GM21447 (cell line): ENCODE results near the gene FCF1.

ENCODE experiments used
- ATAC-seq: cut with Tn5 transposase; IDR thresholded peaks from one replicate; pipeline ENCODE4 v1.9.1; 2021; ENCODE audit not compliant: unreplicated experiment

Gene FCF1, protein sequence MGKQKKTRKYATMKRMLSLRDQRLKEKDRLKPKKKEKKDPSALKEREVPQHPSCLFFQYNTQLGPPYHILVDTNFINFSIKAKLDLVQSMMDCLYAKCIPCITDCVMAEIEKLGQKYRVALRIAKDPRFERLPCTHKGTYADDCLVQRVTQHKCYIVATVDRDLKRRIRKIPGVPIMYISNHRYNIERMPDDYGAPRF

DNA sequence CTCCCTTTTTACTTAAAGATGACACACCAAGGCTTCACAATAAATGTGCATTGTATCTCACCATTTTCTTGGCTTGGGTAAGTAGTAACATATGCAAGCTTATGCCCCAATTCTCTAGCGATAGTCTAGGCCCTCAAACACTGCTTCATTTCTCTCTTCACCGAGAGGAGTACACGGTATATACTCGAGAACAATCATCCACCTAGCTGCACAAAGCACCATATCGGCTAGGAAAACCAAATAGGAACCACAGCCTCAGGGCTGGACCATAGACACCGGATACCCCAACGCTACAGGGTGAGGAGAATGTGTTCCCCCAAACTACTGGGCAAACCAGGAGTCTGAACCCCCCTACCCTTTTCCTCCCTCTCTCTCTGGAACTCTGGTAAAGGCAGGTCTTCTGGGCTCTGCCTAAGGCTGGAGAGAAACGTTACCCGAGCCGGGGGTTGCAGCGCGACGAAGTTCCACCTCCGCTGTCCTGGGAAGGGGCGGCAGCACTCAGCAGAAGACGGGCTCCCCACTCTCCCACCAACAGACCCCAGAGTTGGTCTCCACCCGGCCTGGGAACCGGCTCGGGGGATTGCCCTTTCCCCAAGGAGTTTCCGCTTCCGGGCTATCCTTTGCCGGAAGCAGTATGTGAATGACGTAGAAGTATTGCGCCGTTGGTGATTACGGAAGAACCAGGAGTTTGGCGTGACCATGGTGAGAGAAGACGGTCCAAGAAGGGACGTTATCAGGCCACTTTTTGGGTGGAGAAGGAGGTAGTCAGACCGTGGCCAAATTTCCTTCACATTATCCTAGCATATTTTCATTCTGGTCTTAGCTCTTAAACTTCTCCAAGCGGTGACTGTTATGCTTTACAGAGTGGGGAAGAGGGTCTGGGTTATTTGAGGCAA lies at the start of gene FCF1, which contains the start of gene AREL1:
FCF1 (plus strand) TSS at position 646 of the 896 bp plus-strand sequence; CDS start at position 700, 54 bp downstream.
AREL1 (minus strand) TSS at position 582 of the 896 bp plus-strand sequence. CDS start 27,465 bp downstream, outside the sequence.
- ATAC-seq = peak; percentile 95

DNA sequence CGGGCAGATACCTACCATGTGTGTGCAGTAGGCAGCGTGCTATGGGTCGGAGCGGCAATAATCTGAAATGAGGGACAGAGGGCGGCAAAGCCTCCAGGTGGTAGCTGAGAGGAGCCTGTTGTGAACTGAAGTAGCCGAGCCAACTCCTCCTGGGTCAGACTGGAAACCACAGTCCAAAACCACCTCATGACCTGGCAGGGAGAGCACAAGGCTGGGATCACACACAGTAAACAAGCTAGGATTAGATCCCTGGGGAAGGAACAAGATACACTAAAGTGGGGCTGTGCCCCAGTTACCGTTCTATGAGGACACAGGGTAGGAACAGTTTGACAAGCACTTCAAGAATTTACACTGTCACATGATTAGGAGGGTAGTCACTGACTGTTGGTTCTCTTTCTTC lies 49.1 kb upstream of the FCF1 start:
- ATAC-seq = no peak

DNA sequence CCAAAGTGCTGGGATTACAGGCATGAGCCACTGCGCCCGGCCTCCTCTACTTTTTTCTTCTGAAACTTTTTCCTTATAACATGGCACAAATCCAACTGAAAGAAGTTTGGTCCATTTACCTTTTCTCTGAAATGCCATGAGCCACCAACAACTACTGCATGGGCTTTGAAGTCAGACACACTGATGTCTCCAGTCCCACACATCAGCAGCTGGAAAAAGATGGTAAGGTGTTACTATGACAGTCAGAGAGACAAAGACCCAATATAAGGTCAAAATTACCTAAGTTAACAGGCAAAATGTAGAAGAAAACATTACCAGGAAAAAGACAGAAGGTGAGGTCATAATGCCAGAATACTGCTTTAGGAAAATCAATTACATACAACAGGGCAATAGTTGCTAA lies 48.2 kb upstream of the FCF1 start:
- ATAC-seq = no peak

DNA sequence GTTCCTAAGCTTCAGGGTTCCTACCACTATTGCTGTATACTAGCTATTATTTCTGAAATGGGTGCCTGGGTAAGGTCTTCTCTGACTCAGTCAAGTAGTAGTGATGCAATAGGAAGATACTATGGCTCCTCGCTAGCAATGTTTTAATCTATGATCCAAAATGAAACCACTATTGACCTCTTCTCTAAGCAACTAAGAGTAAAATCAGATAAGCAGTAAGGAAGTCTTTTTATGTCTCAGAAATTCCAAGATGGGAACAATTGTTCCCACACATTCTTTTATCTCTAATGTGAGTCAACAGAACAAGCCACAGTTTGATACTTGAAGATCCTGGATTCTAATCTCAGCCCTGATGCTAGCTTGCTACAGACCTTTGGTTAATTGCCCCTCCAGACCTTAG lies 45.2 kb upstream of the FCF1 start:
- ATAC-seq = no peak

DNA sequence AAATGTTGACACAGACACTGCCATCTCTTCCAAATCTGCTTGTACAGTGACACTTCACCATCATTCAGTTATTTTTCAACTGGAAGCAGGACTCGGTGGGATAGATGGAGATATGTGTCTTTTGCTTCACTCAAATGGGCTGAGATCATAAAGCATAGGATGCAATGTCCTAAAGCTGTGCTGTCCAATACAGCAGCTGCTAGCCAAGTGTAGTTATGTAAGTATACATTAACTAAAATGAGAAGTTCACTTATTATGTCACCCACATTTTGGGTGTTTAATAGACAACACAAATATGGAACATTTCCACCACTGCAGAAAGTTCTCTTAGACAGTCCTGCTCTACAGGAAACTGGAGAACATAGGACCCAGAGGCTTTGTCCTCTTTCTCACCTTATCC lies 43.7 kb upstream of the FCF1 start:
- no peak for ATAC-seq

DNA sequence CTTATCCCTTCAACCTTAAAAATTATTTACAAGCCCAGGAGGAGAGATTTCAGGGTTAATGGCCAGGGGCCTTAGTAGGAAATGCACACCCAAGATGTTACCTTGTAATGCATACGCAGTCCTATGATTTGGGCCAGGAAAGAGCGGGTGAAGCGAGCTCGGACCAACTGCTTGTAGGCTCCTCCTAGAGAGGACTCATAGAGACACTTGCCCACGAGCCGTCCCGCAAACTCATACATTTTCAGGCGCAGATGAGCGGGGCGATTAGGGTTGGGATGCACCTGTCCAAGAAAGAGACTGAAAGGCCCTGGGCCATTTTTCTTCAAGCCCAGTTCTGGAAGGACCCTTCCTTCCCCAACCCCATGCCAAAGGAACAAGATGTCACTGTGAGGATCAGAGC lies 43.1 kb upstream of the FCF1 start:
- ATAC-seq = no peak

DNA sequence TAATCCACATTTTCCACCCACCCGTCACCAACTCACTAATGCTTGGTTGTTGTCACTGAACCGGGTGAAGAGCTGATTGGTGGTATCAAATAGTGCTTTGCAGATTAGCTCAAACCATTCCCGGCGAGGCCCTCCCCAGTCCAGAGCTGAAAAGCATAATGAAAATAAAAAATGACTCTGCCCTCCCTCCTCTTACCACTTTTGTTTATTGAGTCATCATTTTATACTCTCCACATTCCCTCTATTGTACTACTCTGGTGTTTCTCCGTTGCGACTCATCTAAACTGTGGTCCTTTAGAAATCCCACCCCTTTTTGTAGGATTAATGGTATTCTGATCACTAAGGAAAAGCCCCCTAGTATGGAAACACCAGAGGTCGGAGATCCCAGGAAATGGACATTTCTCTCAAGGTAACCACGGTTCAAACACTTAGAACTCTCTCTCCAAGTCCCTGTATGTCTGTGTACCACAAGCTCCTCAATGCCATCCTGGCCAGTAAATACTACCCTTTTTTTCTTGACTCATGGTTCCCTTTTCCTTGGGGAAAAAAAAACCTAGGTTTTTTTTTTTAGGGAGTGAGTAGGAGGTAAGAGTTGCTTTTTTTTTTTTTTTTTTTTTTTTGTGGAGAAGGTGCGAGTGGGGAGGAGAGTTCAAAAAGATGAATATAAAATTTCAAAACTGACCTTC lies 42.1 kb upstream of the FCF1 start:
- ATAC-seq = no peak

DNA sequence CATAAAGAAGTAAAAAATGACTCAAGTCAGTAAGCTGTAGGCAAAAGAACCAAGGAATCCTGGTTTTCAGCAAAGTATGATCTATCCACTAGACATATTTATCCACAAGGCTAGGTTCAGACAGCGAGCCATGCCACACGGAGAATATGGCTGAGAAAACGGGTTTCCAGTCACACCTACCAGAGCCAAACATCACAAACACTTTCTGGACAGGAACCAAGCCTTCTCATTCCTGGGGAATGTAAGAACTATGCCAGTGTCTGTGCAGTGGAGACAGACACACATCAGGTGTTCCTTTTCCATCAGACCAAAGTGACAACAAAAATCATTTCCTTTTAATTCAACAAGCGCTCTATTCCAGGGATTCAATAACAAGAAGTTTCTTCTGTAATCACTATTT lies 41.2 kb upstream of the FCF1 start:
- ATAC-seq = no peak

DNA sequence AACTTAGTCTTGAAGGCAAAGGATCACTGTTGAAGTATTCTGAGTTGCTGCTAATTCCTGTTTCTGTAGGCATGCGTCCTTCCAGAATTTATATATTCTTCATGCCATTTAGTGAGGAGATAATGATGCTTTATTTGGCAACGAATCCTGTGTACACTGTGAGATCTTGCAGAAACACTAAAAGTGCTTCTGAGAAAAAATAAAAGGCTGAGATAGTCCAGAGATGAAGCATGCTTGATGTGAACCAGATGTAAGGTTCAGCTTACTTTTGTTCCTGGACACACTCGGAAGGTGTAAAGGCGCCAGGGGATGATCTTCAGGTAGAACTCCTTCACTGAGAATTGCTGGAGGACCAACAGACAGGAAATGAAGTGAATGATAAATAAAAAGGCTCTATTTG lies 39.2 kb upstream of the FCF1 start:
- no peak for ATAC-seq

DNA sequence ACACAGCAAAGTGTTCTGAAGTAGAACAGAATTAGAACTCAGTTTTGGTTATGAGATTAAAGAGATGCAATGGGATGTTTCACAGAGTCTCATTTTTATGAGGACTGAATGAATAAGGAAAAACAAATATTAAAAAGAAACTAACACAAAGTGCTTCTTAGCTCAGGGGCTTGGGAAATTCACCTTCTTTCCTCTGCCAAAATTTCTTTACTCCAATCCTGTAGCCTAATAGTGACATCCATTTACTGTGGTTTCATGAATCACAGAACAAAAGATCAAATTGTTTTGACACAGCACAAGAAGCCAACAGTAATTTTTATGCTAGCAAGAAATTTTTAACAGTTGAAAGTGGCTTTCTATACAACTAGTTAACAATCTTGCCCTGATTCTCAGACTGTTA lies 37.7 kb upstream of the FCF1 start:
- no peak for ATAC-seq

DNA sequence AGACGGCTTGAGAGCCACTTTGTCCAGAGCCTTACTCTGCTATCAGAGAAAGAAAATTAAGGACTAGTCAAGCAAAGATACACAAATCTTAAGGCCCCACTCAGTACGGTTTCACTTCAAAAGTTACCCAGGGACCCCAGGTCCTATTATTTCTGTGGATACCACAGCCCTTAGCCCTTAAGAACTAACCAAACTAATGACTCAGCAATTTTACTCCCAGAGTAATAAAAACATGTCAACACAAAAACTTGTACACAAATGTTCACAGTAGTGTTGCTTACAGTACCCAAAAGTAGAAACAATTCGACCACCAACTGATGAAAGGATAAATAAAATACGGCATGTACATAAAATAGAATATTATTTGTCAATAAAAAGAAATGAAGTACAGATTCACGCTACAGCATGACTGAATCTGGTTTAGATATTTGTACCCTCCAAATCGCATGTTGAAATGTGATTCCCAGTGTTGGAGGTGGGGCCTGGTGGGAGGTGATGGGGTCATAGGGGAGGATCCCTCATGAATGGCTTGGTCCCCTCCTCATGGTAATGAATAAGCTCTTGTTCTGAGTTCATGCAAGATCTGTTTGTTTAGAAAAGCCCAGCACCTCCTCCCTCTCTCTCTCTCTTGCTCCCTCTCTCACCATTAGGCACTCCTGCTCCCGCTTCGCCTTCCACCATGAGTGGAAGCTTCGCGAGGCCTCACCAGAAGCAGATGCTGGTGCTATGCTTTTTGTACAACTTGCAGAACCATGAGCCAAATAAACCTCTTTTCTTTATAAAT lies 30.6 kb upstream of the FCF1 start:
- no peak for ATAC-seq

DNA sequence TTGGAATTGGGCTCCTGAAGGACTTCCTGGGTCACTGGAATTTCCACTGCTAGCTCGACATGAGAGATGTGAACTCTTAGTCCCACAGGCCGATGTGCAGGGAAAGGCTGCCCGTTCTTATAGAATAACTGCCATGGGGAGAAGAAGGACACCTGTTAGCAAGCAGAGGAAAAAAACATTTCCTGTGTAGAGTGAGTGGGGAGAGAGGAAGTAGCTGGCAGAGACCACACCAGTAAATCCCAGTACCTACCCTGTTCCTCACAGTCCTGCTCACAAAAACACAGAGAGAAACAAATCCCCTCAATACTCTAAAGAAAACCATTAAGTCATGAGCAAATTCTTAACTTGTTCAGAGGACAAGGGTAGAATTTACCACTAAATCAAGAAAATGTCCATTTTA lies 29.5 kb upstream of the FCF1 start:
- no peak for ATAC-seq

DNA sequence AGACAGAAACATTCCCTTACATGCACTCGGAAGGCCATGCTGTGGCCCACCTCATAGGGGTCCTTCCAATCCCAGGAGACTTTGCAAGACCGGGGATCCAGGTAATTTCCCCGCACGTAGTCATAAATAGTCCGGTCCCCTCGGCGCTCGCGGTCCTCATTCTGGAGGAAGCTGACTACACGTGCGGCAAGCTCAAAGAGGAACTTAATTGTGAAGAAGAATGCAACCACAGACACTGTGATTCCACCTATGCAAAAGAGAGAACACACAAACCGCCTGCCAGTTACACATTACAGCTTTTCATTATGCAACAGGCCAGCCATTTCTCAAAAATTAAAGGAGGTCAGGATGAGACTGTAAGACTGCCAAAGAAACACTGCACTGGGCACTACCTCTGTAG lies 28.5 kb upstream of the FCF1 start:
- ATAC-seq = peak; percentile 65

DNA sequence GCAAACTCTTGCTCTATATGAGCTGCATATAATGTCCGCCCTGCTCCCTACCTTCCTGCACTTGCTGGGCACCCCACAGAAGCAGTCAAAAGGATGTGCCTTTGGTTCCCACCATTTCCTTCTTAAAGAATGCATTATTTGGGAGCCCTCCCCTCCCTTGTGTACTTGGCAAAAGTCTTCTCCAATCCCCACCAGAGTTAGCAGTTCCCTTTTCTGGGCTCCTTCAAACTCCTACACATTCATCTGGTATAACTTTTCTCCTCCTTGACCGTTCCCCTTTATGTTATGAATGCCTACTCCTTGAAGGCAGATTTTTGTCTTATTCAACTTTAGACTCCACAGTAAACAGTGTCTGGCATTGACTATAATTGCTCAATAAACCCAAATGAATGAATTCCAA lies 27.9 kb upstream of the FCF1 start:
- no peak for ATAC-seq

DNA sequence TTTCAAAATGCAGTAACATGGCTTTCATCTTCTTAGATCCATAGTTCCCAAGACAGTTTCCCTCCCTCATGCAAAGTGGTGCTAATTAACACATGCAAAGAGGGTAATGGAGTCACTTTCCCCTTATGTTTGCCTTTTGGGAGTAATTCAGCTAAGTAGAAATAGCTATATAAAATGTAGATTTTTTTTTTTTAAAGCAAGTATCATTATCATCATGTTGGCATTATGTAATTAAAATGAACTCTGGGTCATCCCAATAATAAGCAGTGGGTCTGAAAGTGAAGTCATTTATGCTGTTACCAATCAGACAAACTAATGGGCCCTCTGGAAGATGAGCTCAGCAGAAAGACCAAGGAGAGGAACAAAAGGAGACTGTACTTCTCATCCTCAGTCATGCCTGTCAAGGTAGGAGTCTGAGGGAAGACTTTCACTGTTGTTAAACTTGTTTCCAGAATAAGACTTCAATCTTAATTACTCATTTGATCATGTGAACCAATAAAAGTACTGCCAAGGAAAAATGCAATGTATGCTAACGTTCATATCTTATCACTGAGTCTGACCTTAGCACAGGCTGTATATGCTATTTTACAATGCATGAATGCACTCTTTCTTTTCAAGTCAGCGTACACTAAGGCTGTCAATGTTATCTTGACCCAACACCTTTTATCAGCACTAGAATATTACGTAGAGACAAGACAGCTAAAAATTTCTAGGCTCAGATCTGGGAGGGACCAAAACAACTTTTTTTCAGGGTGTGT lies 26.8 kb upstream of the FCF1 start:
- no peak for ATAC-seq

DNA sequence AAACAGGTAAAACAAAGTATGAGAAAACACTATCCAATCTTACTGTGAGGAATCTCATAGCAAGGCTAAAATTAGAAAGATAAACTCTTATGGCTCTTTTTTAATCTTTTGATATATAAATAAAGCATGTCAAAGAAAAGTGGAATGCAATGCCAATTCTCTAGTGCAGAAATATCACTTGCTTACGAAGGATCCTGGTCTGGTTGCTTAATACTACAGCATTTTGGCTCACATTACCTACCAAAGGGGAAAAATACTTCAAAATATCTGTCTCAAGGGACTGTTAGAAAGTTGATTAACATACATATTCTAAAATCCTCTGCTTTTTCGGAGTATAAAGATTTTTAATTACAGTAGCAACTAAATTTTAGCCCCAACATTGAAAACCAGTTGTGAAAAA lies 21.5 kb upstream of the FCF1 start:
- ATAC-seq = no peak

DNA sequence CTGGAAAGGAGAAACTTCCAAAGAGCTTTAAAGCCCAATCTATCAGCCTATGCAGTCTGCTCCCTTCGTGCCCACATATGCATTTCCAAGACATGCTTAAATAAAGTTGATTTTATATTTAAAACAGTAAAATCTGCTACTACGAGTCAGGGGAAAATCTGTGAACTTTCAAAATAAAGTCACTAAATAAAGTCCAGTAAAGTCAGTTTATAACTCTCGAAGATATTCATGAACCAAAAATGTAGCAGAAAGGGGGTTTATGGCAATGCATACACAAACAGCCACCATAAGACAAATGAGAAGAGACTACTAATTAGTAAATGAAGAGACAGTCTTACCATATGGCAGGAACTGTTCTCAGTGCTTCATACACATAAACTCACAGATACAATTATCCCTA lies 19.8 kb upstream of the FCF1 start:
- no peak for ATAC-seq

DNA sequence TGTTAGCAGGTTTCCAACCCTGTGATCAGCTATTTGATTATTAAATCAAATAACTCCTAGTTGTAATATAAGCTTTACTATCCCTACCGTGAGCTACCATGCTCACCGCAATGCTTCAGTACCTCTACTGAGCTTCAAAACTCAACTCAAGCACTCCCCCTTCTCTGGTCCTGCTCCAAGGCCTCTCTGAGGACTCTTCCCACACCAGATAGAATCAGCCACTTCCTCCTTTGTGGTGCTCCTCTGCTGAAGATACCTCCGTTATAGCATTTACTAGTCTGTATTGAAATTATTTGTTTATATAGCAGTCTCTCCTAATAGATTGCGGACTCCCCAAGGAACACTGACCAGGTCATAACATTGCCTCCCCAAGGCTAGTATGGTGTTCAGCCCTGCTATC lies 17.5 kb upstream of the FCF1 start:
- no peak for ATAC-seq

DNA sequence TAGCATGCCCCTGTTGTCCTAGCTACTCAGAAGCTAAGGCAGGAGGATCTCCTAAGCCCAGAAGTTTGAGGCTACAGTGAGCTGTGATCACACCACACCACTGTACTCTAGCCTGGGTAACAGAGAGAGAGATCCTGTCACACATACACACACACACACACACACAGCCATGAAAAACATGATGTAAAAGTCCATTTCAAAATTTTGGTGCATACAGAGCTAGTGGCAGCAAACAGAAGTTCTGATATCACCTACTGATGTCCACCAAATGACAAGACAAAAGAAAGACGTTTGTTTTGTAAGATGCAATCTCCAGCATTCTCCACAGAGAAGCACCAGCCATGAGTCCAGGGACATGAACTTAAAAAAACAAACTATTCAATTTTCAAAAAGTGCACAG lies 15.9 kb upstream of the FCF1 start:
- ATAC-seq = no peak

DNA sequence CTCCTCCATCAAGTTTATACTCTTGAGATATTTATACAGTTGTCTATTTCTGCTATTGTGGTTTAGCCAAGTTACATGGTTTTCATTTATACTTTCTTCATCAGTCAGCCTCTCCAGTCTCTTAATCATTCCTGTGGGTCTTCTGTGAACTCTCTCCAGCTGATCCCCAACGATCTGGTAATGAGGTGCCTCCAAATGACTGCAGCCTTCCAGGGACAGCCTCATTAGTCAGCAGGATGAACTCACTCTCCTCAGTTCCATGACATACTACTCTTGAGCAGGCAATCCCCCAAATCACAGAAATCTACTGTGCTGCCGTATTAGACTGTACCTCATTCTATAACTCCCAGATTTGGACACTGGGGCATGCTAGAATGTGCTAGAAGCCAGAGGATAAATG lies 15.4 kb upstream of the FCF1 start:
- ATAC-seq = no peak
